RWPE1 (cell line): Measurements from ENCODE around the gene COX7B.

Experiments
- CTCF ChIA-PET: fragments of 350-600 bp; sonication (Branson Sonifier 250); formaldehyde crosslinking; extraction: SDS; loops from one replicate; lab custom pipeline; 2021; lab: Yijun Ruan, JAX
- POLR2A ChIA-PET: fragments of 400-600 bp; formaldehyde crosslinking; extraction: SDS; loops from one replicate; lab custom pipeline; 2020; ENCODE audit warnings: antibody characterized with exemption; ENCODE audit not compliant: low non-redundant PET; lab: Yijun Ruan, JAX
- DNase-seq: peaks from one replicate; pipeline ENCODE4 v3.0.0; 2012; ENCODE audit warnings: low spot score
- H3K27ac ChIP-seq: fragments of 450-650 bp; 2 replicates; pipeline ENCODE4 v1.5.1; 2017
- CTCF ChIP-seq: fragments of 450-650 bp; conservative IDR thresholded peaks from 2 replicates; pipeline ENCODE4 v1.5.1; 2017; ENCODE audit warnings: low read depth, mild to moderate bottlenecking

COX7B gene

GRCh38 chrX:77922787-77923186 lies 23.5 kb downstream of the COX7B start:
- CTCF ChIA-PET, result interaction anchor here (0.7 kb wide), 1 partner anchor 55 kb away, joined by 3 read pairs; no protein-coding TSS in a partner anchor
- DNase-seq, result no peak
- no peak overlapping the region for H3K27ac ChIP-seq
- POLR2A ChIA-PET, result no interaction called here
- TF ChIP-seq CTCF, result no peak

- no peak for TF ChIP-seq CTCF
- POLR2A ChIA-PET, result no interaction called here
- DNase-seq, result no peak
- CTCF ChIA-PET, result no interaction called here
- no peak overlapping the region for H3K27ac ChIP-seq
These were observed 25.1 kb downstream of the COX7B start for GRCh38 chrX:77924320-77924859.

GRCh38 chrX:77925764-77926163 lies 26.5 kb downstream of the COX7B start:
- CTCF ChIA-PET, result no interaction called here
- no peak for DNase-seq
- POLR2A ChIA-PET, result no interaction called here

GRCh38 chrX:77930581-77930980 lies 31.3 kb downstream of the COX7B start:
- no peak for TF ChIP-seq CTCF
- no peak overlapping the region for H3K27ac ChIP-seq
- POLR2A ChIA-PET, result no interaction called here
- no peak for DNase-seq
- CTCF ChIA-PET, result no interaction called here

More at GRCh38 chrX:77925764-77926163, 26.5 kb downstream of the COX7B start:
- no peak overlapping the region for H3K27ac ChIP-seq
- no peak for TF ChIP-seq CTCF

GRCh38 chrX:77935886-77936285 lies 36.6 kb downstream of the COX7B start:
- TF ChIP-seq CTCF, result no peak
- CTCF ChIA-PET, result no interaction called here
- H3K27ac ChIP-seq, result no peak overlapping the region
- no peak for DNase-seq
- POLR2A ChIA-PET, result no interaction called here

GRCh38 chrX:77936299-77936698 lies 37.0 kb downstream of the COX7B start:
- CTCF ChIA-PET, result no interaction called here
- POLR2A ChIA-PET, result no interaction called here
- no peak overlapping the region for H3K27ac ChIP-seq
- no peak for DNase-seq
- no peak for TF ChIP-seq CTCF
